Parathyroid adenoma (tissue), 2 donors: ENCODE measurements around the gene ANKS1A.

Source experiments
- H2AFZ ChIP-seq: fragments of 300-600 bp; sonication (generic); one replicate; pipeline ENCODE4 v1.7.0; 2017; ENCODE audit warnings: antibody characterized with exemption, mild to moderate bottlenecking
- H3K27ac ChIP-seq: fragments of 300-600 bp; sonication (generic); one replicate; pipeline ENCODE4 v1.7.0; 2017
- H3K27me3 ChIP-seq: fragments of 300-600 bp; sonication (generic); one replicate; pipeline ENCODE4 v1.7.0; 2017; ENCODE audit warnings: low read length; ENCODE audit not compliant: control insufficient read depth, insufficient read depth
- H3K36me3 ChIP-seq: fragments of 300-600 bp; sonication (generic); one replicate; pipeline ENCODE4 v1.7.0; 2017; ENCODE audit warnings: low read length; ENCODE audit not compliant: control insufficient read depth, insufficient read depth
- H3K4me1 ChIP-seq: fragments of 300-600 bp; sonication (generic); one replicate; pipeline ENCODE4 v1.7.0; 2017; ENCODE audit warnings: control low read depth
- H3K4me2 ChIP-seq: fragments of 300-600 bp; sonication (generic); one replicate; pipeline ENCODE4 v1.7.0; 2017; ENCODE audit warnings: low read length
- H3K4me3 ChIP-seq: fragments of 300-600 bp; sonication (generic); one replicate; pipeline ENCODE4 v1.7.0; 2017; ENCODE audit warnings: low read depth, low read length
- H3K79me2 ChIP-seq: fragments of 300-600 bp; sonication (generic); one replicate; pipeline ENCODE4 v1.7.0; 2017; ENCODE audit warnings: control low read depth
- H3K9ac ChIP-seq: fragments of 300-600 bp; sonication (generic); one replicate; pipeline ENCODE4 v1.7.0; 2017; ENCODE audit warnings: mild to moderate bottlenecking
- H3K9me3 ChIP-seq: fragments of 300-600 bp; sonication (generic); one replicate; pipeline ENCODE4 v1.7.0; 2017; ENCODE audit warnings: low read length; ENCODE audit not compliant: control insufficient read depth
- CTCF ChIP-seq: fragments of 300-600 bp; sonication (generic); IDR thresholded peaks from one replicate; pipeline ENCODE4 v1.7.0; 2017; ENCODE audit warnings: antibody characterized with exemption, mild to moderate bottlenecking
- donor health status: primary hyperparathyroidism.

ANKS1A gene

DNA sequence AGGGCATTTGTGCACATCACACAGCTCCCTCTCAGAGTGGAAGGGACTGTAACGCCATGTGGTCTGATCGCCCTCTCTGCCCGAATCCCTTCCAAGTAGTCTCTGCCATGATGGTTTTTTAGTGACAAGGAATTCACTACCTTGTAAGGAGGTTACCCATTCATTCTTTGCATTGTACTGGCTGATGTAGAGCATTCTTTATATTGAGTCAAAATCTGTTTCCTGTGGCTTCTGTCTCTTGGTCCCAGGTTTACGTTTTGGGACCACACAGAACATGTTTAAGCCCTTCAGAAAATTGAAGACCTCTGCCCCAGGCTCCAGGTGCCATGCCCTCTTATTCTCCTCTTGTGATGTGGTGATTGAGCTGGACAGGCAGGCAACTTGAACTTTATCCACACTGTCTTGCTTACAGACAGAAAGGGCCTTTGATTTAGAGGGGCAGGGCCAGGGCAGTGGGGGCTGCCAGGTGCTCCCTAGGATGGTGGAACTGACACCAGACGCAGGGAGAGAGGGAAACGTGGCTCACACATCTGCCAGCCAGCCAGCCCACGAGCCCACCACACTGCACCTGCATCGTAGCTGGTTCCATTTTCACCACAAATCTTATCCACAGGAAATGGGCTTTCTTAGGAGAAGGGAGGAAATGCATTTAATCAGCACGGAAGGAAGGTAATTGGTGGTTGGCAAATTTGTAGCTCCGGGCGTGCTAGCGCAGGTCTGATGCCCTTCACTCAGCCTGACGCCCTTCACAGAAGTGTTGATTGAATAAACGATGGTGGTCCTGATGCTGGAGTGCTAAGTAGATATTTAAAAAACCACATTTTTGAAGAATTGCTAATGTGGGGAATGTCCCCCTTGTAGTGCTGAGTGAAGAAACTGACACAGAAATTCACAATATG is 173.9 kb downstream of the ANKS1A start:
- Histone ChIP-seq H3K36me3 (no peaks in the 10 kb centered on the region), H3K27me3 (no peaks in the 10 kb centered on the region), H3K4me1 (no peaks in the 10 kb centered on the region), H3K27ac (no peak overlapping the region), H3K4me3 (no peak overlapping the region), H3K4me2 (no peak overlapping the region), H3K9ac (no peak overlapping the region), H3K9me3 (no peaks in the 10 kb centered on the region), H2AFZ (no peak overlapping the region), H3K79me2 (peaks cover 2% of the 10 kb centered on the region)
- TF ChIP-seq CTCF: no peak

- TF ChIP-seq CTCF: no peak
- no peak overlapping the region for H3K4me2 ChIP-seq
- no peak overlapping the region for H3K4me3 ChIP-seq
- no peaks in the 10 kb centered on the region for H3K36me3 ChIP-seq
- H3K9ac ChIP-seq: no peak overlapping the region
- H3K79me2 ChIP-seq: peaks cover 2% of the 10 kb centered on the region
- H3K9me3 ChIP-seq: no peaks in the 10 kb centered on the region
- H3K4me1 ChIP-seq: no peaks in the 10 kb centered on the region
- H2AFZ ChIP-seq: no peak overlapping the region
- no peak overlapping the region for H3K27ac ChIP-seq
- H3K27me3 ChIP-seq: no peaks in the 10 kb centered on the region
Measured at GRCh38 chr6:35063701-35064280, 174.7 kb downstream of the ANKS1A start.

GRCh38 chr6:35064290-35064689 is 175.2 kb downstream of the ANKS1A start:
- H2AFZ ChIP-seq: no peak overlapping the region
- H3K4me1 ChIP-seq: no peaks in the 10 kb centered on the region
- no peak overlapping the region for H3K9ac ChIP-seq
- H3K4me3 ChIP-seq: no peak overlapping the region
- no peaks in the 10 kb centered on the region for H3K27me3 ChIP-seq
- H3K9me3 ChIP-seq: no peaks in the 10 kb centered on the region
- H3K36me3 ChIP-seq: no peaks in the 10 kb centered on the region
- TF ChIP-seq CTCF: no peak
- no peak overlapping the region for H3K4me2 ChIP-seq
- no peaks in the 10 kb centered on the region for H3K79me2 ChIP-seq
- H3K27ac ChIP-seq: no peak overlapping the region

GRCh38 chr6:35064757-35065440 is 175.8 kb downstream of the ANKS1A start:
- H3K79me2 ChIP-seq: no peaks in the 10 kb centered on the region
- H3K9me3 ChIP-seq: no peaks in the 10 kb centered on the region
- H3K4me1 ChIP-seq: no peaks in the 10 kb centered on the region
- no peaks in the 10 kb centered on the region for H3K27me3 ChIP-seq
- H3K4me2 ChIP-seq: no peak overlapping the region
- no peak overlapping the region for H3K9ac ChIP-seq
- no peak overlapping the region for H3K27ac ChIP-seq
- H3K36me3 ChIP-seq: no peaks in the 10 kb centered on the region
- H2AFZ ChIP-seq: no peak overlapping the region
- H3K4me3 ChIP-seq: no peak overlapping the region
- TF ChIP-seq CTCF: no peak
